Sigmoid colon (tissue), 7 donors: ENCODE data around the gene LYPD1. TPM values are rescaled to one million over a fixed set of nuclear protein-coding genes. Genes with fewer than 3 reads are reported as not detected.

ENCODE experiments used
- DNase-seq: peaks from one replicate; pipeline ENCODE4 v3.0.0-alpha.2; 2019
- H3K27ac ChIP-seq, 4 donors: fragments of 200-600 bp; sonication (generic); one replicate each; pipeline ENCODE4 v1.5.1; 2016 to 2019; ENCODE audit warnings: mild to moderate bottlenecking in 1 of 4
- H3K27me3 ChIP-seq, 3 donors: fragments of 200-600 bp; sonication (generic); one replicate each; pipeline ENCODE4 v1.5.1; 2019; ENCODE audit warnings: mild to moderate bottlenecking in 1 of 3
- H3K36me3 ChIP-seq, 4 donors: fragments of 200-600 bp; sonication (generic); one replicate each; pipeline ENCODE4 v1.5.1; 2016 to 2019
- H3K4me1 ChIP-seq, 4 donors: fragments of 200-600 bp; sonication (generic); one replicate each; pipeline ENCODE4 v1.5.1; 2017 to 2019
- H3K4me3 ChIP-seq, 4 donors: fragments of 200-600 bp; sonication (generic); one replicate each; pipeline ENCODE4 v1.5.1; 2017 to 2019; ENCODE audit warnings: mild to moderate bottlenecking in 2 of 4, moderate library complexity in 1 of 4
- H3K9me3 ChIP-seq, 4 donors: fragments of 200-600 bp in 3 of 4; sonication (generic) in 3 of 4; one replicate each; pipeline versions ENCODE4 v1.5.1 to v1.6.1; 2013 to 2019
- CTCF ChIP-seq, 4 experiments: fragments of 450-650 bp in 3 of 4; fragments of 200-600 bp in 1 of 4; IDR thresholded peaks; one replicate each; pipeline ENCODE4 v1.5.1; 2016 to 2019; ENCODE audit warnings: antibody characterized with exemption in 4 of 4, mild to moderate bottlenecking in 3 of 4, moderate library complexity in 2 of 4
- EP300 ChIP-seq, 4 donors: sonication (generic); formaldehyde crosslinking; IDR thresholded peaks; one replicate each; pipeline ENCODE4 v1.6.1; 2017; ENCODE audit warnings: antibody characterized with exemption in 4 of 4
- POLR2A ChIP-seq, 2 donors: fragments of 450-650 bp; IDR thresholded peaks; one replicate each; pipeline ENCODE4 v1.6.1; 2016; ENCODE audit warnings: antibody characterized with exemption in 2 of 2, mild to moderate bottlenecking in 2 of 2, moderate library complexity in 2 of 2
- POLR2AphosphoS5 ChIP-seq, 4 donors: sonication (generic); formaldehyde crosslinking; IDR thresholded peaks; one replicate each; pipeline ENCODE4 v1.6.1; 2017; ENCODE audit warnings: antibody characterized with exemption in 4 of 4
- WGBS, 2 donors: extraction: QIAGEN DNeasy Blood & Tissue Kit; methylation state at CpG; one replicate each; pipeline ENCODE4 v1.1.7; 2013; 5-methylcytosine and 5-hydroxymethylcytosine counted together
- intact Hi-C: fragments of 100-400 bp; cut with DNase I; formaldehyde crosslinking; loops from one replicate; pipeline ENCODE4 v1.15.1; 2023
- polyA plus RNA-seq, 3 donors: library from polyadenylated mRNA; stranded (reverse); fragments of 200-250 nt; gene quantifications; one replicate each; pipeline ENCODE4 v1.2.3, GENCODE V29; 2013
- total RNA-seq, 4 donors: library from RNA; depleted of rRNA; stranded (reverse); fragments of >200 nt; gene quantifications; one replicate each; pipeline ENCODE4 v1.1.0, GENCODE V29; 2016
- donor health status: healthy with polysubstance abuse.
- donor health status: Bipolar disorder and iron deficiency.
- donor health status: healthy.

The LYPD1 gene
- total and polyA plus RNA-seq, 7 donors: 0.82 to 8.0 (median 2.6) TPM; not detected in 1

- DNase-seq: no peak
- 86 to 93% methylated on average over 2 of the region's 2 CpGs for WGBS, 2 donors
- Histone ChIP-seq H3K4me3 (no peak overlapping the region), H3K36me3 (no peaks in the 10 kb centered on the region), H3K4me1 (no peaks in the 10 kb centered on the region), H3K27ac (no peak overlapping the region), H3K27me3 (no peaks in the 10 kb centered on the region), H3K9me3 (no peaks in the 10 kb centered on the region)
- no peak for TF ChIP-seq EP300 (IDR thresholded peaks at IDR 0.05)
- TF ChIP-seq POLR2A (IDR thresholded peaks at IDR 0.05): no peak
- intact Hi-C loops: no loop called here
These were observed 74.3 kb downstream of the LYPD1 start for GRCh38 chr2:132595693-132596092.

GRCh38 chr2:132595186-132595585 is 74.8 kb downstream of the LYPD1 start:
- WGBS, 2 donors: 78 to 82% methylated on average over 6 of the region's 6 CpGs
- Histone ChIP-seq H3K27ac (no peak overlapping the region), H3K27me3 (no peaks in the 10 kb centered on the region), H3K9me3 (no peaks in the 10 kb centered on the region), H3K36me3 (no peaks in the 10 kb centered on the region), H3K4me3 (no peak overlapping the region), H3K4me1 (no peaks in the 10 kb centered on the region)
- DNase-seq: no peak
- TF ChIP-seq EP300 (IDR thresholded peaks at IDR 0.05): no peak
- no peak for TF ChIP-seq CTCF (IDR thresholded peaks at IDR 0.05)
- TF ChIP-seq POLR2A (IDR thresholded peaks at IDR 0.05): no peak
- no peak for TF ChIP-seq POLR2AphosphoS5 (IDR thresholded peaks at IDR 0.05)
- intact Hi-C loops: no loop called here
